Activated CD4-positive, CD25-positive, alpha-beta regulatory T cell (primary cell): Measurements from ENCODE around the gene CYP24A1.

Experiments
- DNase-seq, 4 experiments: peaks; one replicate each; lab custom pipeline; 2025; lab: John Stamatoyannopoulos, UW

CYP24A1 gene

GRCh38 chr20:54155736-54156317, 18.0 kb downstream of the CYP24A1 start:
- DNase-seq: no peak

DNA sequence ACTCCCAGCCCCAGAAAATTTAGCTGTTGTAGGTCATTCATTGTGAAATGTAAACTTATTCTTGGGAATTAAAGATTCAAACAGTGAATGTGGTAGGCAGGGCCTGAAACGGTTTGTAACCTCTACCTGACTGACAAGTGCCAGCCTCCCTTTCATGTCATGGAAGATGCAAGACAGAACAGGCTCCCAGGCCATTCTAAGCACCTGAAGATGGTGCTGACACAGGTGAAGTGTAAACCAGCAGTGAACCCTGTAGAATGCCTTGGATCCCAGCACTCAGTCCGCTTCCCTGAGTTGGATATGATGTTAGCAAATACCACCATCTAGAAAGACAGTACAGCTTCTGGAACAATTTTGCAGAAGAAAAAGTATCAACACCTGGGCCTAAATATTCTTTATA, 19.3 kb downstream of the CYP24A1 start:
- no peak for DNase-seq

GRCh38 chr20:54153847-54154246, 19.9 kb downstream of the CYP24A1 start:
- no peak for DNase-seq

DNA sequence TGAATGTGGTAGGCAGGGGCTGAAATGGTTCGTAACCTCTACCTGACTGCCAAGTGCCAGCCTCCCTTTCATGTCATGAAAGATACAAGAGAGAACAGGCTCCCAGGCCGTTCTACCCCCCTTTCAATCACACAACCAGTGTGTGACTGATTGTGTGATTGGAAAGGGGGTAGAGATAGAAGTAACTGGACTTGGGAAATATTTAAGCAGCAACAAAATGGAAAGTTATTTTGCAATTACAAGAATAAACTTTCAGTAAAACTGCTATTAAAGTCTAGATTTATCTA, 20.8 kb downstream of the CYP24A1 start:
- no peak for DNase-seq

GRCh38 chr20:54152227-54153040, 21.4 kb downstream of the CYP24A1 start:
- DNase-seq: no peak

DNA sequence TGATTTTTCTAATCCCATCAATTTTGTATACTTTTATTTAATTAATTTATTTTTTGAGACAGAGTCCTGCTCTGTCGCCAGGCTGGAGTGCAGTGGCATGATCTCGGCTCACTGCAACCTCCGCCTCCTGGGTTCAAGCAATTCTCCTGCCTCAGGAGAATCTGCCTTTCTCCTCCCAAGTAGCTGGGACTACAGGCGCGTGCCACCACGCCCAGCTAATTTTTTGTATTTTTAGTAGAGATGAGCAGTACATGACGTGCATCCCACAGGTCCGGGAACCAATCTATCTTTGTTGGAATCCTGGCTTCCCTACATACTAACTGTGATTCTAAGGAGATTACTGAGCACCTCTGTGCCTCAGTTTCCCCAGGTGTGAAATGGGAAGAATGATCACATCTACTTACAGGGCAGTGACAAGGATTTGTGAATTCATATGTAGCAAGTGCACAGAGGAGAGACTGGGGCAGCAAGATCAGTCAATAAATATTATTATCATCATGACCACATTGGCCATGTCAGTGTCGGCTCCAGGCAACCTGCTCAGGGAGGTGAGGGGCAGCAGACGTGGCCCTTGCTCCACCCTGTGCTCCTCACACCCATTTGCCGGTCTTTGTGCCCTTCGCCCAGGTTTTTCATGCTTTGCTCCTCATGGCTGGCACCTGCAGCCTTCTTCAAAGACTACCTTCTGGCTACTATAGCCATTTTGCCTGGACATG, 22.1 kb downstream of the CYP24A1 start:
- no peak for DNase-seq

DNA sequence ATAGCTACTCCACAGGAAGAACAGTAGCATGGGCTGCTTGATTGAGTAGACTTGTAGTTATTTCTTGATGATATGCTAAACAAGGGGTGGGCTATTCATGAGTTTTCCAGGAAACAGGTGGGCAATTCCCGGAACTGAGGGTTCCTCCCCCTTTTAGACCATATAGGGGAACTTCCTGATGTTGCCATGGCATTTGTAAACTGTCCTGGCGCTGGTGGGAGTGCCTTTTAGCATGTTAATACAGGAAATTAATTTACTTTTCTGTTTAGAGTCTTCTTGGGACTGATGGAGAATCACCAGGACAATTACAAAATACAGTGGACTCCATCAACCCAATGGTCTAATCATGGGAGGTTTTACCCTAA, 22.7 kb downstream of the CYP24A1 start:
- no peak for DNase-seq

DNA sequence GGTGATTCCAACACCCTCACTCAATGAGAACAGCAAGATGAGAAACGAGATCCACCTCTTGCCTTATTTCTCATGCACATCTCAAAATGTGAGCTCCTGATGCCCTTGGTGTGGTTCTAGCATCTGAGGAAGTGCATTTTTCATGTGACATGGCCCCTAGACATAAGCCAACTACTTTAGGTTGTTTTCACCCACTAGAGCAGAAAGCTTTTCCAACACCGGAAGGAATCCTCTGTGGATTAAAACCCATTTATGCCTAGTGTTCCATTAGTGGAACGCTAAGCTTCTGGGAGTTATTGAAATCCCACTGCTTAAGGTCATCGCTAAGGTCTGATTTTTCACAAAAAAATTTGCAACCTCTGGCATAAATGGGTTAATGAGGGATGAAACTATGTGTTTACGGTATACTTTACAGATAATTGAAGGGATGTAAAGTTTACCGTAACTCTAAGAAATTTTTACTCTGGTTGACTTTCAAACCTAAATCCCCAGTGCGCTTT, 24.0 kb downstream of the CYP24A1 start:
- DNase-seq: no peak

DNA sequence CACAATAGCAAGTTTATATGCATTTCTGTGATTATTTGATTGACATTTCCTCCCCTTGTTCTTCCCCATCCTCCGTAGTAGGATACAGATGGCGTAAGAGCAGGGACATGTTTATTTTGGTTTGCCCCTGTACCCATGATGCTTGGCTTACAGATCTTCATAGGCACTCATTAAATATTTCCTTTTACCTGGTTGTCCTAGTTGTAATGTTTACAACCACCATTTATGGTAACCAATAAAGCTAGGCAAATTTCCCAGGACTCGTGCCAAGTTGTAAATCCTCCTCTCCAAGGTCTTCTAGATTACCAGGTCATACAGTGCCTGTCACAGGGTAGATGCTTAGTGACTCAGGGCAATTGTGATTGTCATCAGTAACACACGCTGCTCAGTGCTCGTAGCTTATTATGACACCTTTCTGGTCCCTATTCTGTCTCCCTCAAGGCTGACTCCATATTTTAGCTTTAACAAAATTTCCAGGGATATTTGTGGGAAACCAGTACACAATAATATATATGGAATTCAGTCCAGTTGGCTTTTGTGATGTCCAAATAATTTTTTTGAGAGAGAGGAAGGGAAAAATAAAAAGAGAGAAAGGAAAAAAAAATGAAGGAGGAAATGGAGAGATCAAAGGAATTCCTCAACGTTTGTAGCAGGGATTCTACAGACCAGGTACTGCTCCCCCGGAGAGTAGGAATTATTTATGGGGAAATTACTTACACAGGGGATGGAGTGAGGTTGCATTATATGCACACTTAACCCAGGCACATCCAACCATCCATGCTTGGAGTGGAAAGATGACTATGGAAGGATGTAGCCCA, 24.6 kb downstream of the CYP24A1 start:
- no peak for DNase-seq

- DNase-seq: no peak
Measured at GRCh38 chr20:54146672-54147071, 27.1 kb downstream of the CYP24A1 start.

DNA sequence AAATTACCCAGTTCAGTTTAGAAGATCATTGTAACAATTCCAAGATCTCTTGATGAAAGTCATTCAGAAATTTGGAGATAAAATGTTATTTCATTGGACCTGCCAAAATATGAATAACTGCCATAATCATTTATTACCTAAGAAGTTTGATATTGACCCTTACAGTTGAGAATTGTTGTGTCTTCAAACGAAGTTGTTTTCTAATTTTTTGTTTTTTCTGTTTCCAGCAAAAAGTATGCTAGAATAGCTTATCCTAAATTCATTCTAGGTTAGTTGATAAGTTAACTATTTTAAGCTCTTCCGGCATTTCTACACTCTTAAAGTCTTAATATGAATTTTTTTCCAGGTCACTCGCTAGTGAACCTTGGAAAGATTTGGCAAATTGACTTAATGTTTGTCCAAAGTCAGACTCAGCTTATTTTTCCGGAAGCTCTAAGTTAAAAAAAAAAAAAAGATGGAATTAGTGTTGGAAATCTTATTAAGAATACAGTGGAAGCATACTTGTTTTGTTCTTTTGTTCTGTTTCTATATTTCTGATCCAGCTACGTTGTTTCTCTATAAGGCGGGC, 28.9 kb downstream of the CYP24A1 start:
- no peak for DNase-seq

DNA sequence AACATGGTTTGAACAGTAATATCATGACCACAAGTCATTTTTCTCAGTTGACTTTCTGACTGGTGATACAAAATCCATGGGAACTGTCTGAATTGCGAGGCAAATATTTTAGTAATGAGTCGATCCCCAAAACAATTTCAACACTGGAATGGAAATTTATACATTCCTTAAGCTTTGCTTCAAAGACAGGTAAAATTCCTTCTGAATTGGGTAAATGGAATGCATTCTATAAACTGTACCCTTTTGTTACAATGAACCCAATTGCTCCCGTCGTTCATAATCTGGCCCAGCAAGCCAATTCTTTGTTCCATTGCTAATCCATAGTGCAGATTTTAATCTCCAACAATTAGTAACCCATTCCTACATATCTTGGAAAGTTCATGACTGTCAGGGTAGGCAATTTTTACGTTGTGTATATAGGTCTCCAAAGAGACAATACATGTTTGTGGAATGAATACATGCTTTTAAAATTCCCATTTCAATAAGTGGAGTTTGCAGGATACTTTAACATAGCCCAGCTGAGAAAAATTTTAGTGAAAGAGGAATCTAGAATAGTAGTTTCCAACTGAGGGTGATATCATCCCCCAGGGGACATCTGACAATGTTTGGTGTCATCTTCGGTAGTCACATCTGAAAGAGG, 32.7 kb downstream of the CYP24A1 start:
- DNase-seq: no peak

DNA sequence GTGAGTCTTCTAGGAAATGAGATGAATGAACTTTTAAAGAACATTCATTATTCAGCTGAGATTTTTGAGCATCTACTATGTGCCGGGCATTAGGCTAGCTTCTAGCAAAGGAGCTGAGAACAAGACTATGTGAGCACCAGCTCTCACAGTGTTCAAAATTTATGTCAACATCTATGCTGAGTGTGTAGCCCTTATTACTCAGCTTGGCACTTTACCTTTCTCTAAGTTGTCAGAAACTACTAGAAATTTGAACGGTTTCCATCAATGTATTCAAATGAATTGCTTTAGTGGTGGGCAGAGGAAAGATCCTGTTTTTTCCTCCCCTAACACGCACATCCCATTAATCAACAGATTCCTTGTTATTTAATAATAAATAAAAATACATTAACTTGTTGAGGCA, 33.3 kb downstream of the CYP24A1 start:
- DNase-seq: no peak

- DNase-seq: no peak
Measured at GRCh38 chr20:54140067-54140466, 33.7 kb downstream of the CYP24A1 start.

GRCh38 chr20:54139188-54139587, 34.6 kb downstream of the CYP24A1 start:
- DNase-seq: no peak

DNA sequence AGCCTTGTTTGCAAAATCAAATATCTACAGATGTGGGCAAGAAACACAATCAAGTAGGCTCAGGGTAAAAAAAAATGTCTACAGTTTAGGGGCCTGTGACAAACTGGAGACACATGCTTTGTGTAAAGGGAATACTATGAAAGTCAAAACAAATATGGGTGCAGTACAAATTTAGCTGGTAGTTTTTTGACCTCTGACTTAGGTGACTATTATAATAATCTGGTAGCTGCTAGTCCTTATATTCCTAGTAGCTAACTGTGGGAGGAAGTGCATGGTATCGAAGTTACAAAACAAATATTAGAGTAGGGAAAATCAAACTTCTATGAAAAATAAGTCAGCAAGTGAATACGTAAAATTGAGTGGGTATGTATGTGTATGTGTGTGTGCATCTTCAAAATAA, 35.4 kb downstream of the CYP24A1 start:
- DNase-seq: no peak

GRCh38 chr20:54137115-54137514, 36.7 kb downstream of the CYP24A1 start:
- DNase-seq: no peak

DNA sequence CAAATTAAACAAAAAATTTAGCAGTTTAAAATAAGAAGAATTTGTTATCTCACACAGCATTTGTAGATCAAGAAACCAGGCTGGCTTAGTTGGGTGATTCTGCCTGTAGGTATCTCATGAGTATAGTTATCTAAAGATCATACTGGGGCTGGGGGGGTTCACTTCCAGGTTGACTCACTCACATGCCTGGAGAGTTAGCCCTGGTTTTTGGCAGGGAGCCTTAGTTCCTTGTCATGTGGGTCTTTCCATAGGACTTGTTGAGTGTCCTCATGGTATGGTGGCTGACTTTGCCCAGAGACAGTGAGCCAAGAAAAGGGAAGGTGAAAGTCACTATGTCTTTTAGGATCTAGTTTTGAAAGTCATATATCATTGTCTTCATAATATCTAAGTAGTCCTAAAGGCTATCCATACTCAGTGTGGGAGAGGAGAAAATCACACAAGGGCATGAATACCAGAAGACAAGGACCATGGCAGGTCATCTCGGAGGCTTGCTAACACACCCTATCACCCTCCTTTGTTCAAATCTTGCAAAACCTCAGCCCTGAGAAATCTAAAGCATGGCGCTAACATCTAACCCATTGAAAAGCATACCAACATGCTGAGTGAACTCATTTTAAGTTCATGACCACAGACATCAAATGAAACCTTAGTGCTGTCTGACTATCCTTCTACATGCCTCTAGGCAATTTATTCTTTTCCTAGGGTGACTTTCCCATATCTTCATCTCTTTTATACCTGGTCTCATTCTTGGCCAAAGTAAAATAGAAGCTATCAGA, 39.2 kb downstream of the CYP24A1 start:
- DNase-seq: no peak

DNA sequence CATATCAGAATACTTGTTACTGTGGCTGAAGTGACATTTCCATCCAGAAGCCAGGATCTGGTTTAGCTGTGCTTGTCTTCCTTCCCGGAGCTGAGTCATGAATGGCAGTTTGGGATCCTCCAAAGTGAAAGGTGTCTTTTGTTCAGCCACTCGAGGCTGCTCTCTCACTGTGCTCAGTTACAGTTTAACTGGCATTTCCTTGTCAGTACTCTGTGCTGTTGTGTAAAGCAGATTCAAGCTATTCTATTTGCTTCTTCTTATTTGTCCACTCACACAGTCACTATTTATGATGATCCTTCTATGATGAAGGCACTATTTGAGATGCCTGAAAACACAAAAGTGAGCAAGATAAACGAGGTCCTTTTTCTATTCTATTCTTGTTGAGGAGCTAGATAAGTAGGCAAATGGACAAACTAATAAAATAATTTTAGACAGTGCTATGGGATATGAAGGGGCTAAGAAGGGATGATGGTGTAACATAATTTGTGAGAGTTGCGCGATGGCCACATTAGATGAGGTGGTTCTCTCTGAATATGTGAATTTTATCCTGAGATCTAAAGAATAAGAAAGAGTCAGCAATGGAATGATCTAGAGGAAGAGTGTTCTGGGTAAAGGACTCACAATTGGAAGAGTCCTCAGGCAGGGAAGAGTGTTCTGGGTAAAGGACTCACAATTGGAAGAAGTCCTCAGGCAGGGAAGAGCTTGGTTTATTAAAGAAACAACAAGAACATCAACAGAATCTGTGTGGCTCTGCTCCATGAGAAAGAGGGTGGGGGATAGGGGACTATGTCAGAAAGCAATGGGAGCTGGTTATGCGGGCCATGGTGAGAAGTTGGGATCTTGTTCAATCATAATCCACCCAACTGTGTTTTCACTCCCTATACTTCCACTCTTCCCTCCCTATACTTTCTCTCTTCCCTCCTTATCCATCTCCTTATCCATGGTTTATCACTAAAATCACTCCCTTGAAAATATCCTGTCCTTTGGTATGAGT, 40.1 kb downstream of the CYP24A1 start:
- DNase-seq: no peak
